Measurements from ENCODE around the gene FHOD1.

GRCh38 chr16:67213197-67214019 is 33.9 kb downstream of the FHOD1 start:
- TF ChIP-seq CTCF (IDR thresholded peaks at IDR 0.05) (no peak), POLR2A (IDR thresholded peaks at IDR 0.05) (no peak)

Data from Peyer's patch (tissue), 4 donors.